Measurements from ENCODE around the gene DOCK2.

DNA sequence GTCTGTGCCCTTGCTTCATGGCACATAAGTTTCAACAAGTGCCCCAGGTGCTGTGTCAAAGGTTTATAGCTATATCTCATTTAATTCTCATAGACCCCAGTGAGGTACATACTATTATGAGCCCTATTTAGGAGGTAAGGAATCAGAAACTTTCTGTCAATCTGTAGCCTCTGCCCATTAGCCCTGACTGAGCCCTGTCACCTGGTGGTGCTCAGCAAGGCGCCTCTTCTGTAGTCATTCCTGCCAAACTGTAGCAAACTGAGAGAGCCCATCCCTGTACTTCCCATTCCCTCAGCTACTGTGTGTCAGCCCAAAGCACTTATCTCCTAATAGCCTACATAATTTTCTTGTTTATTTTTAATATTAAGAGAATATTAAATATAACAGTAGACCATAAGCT is 422.1 kb downstream of the DOCK2 start:
- TF ChIP-seq, protein P1, sequence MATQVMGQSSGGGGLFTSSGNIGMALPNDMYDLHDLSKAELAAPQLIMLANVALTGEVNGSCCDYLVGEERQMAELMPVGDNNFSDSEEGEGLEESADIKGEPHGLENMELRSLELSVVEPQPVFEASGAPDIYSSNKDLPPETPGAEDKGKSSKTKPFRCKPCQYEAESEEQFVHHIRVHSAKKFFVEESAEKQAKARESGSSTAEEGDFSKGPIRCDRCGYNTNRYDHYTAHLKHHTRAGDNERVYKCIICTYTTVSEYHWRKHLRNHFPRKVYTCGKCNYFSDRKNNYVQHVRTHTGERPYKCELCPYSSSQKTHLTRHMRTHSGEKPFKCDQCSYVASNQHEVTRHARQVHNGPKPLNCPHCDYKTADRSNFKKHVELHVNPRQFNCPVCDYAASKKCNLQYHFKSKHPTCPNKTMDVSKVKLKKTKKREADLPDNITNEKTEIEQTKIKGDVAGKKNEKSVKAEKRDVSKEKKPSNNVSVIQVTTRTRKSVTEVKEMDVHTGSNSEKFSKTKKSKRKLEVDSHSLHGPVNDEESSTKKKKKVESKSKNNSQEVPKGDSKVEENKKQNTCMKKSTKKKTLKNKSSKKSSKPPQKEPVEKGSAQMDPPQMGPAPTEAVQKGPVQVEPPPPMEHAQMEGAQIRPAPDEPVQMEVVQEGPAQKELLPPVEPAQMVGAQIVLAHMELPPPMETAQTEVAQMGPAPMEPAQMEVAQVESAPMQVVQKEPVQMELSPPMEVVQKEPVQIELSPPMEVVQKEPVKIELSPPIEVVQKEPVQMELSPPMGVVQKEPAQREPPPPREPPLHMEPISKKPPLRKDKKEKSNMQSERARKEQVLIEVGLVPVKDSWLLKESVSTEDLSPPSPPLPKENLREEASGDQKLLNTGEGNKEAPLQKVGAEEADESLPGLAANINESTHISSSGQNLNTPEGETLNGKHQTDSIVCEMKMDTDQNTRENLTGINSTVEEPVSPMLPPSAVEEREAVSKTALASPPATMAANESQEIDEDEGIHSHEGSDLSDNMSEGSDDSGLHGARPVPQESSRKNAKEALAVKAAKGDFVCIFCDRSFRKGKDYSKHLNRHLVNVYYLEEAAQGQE (IDR thresholded peaks at IDR 0.05; ENCODE audit: insufficient read depth in 1 of 2, low read depth in 2 of 2, low read length in 2 of 2): no peak
- TF ChIP-seq FOXP2 (optimal IDR thresholded peaks at IDR 0.05; ENCODE audit: borderline replicate concordance, extremely low read depth, extremely low read length, insufficient read depth) (no peak), SIN3A (IDR thresholded peaks at IDR 0.05; ENCODE audit: borderline replicate concordance, insufficient read depth, low read length) (no peak), POLR2AphosphoS5 (IDR thresholded peaks at IDR 0.05; ENCODE audit: low read depth, low read length) (no peak), TAF1 (IDR thresholded peaks at IDR 0.05; ENCODE audit: borderline replicate concordance, insufficient read depth, low read length) (no peak)
